Adrenal gland (tissue), 12 donors: ENCODE results near the gene MCF2L. TPM values are rescaled to one million over a fixed set of nuclear protein-coding genes. Genes with fewer than 3 reads are reported as not detected.

Experiments used
- DNase-seq, 7 donors: peaks; one replicate each; pipeline ENCODE4 v3.0.0-alpha.2; 2019 to 2020
- H3K27ac ChIP-seq, 5 donors: fragments of 200-600 bp; sonication (generic) in 4 of 5; 1 replicate in 3 of 5; 2 replicates in 2 of 5; pipeline versions ENCODE4 v1.5.1 to v1.8.0; 2016 to 2020; ENCODE audit warnings: mild to moderate bottlenecking in 1 of 5
- H3K27me3 ChIP-seq: fragments of 200-600 bp; 2 replicates; pipeline ENCODE4 v1.8.0; 2021
- H3K36me3 ChIP-seq, 2 donors: fragments of 200-600 bp; replicated peaks in 1 of 2; 1 replicate in 1 of 2; 2 replicates in 1 of 2; pipeline versions ENCODE4 v1.5.1 to v1.8.0; 2018 to 2022
- H3K4me1 ChIP-seq, 2 donors: fragments of 200-600 bp; replicated peaks in 1 of 2; 1 replicate in 1 of 2; 2 replicates in 1 of 2; pipeline versions ENCODE4 v1.5.1 to v1.8.0; 2018 to 2021
- H3K4me3 ChIP-seq, 4 donors: fragments of 200-600 bp; sonication (generic) in 3 of 4; one replicate each; pipeline ENCODE4 v1.5.1; 2016 to 2018
- H3K9me3 ChIP-seq, 3 donors: fragments of 200-600 bp; sonication (generic) in 1 of 3; replicated peaks in 1 of 3; 1 replicate in 2 of 3; 2 replicates in 1 of 3; pipeline versions ENCODE4 v1.5.1 to v1.8.0; 2016 to 2021
- POLR2A ChIP-seq, 2 donors: fragments of 450-650 bp; IDR thresholded peaks; one replicate each; pipeline ENCODE4 v1.6.1; 2017; ENCODE audit warnings: antibody characterized with exemption in 2 of 2, mild to moderate bottlenecking in 2 of 2, moderate library complexity in 1 of 2
- whole genome bisulfite sequencing, 4 donors: extraction: QIAGEN DNeasy Blood & Tissue Kit in 2 of 4; methylation state at CpG; one replicate each; pipeline versions ENCODE4 v1.1.5 to v1.1.7; 2013 to 2017; 5-methylcytosine and 5-hydroxymethylcytosine counted together
- intact Hi-C, 2 donors: fragments of 100-400 bp; cut with DNase I; formaldehyde crosslinking; loops; one replicate each; pipeline versions ENCODE4 v1.14.1 to v1.15.0; 2022 to 2023
- polyA plus RNA-seq, 3 donors: library from polyadenylated mRNA; stranded (reverse); fragments of 200-250 nt in 2 of 3; fragments of 350-450 nt in 1 of 3; fragmentation: Illumina TruSeq in 1 of 3; extraction: RNeasy Lipid Tissue Mini Kit (QIAGEN cat#74804) in 1 of 3; gene quantifications; one replicate each; pipeline ENCODE4 v1.2.3, GENCODE V29; 2013 to 2014
- total RNA-seq, 9 donors: library from RNA; depleted of rRNA in 4 of 9; stranded (reverse); fragments of >200 nt in 4 of 9; fragments of 120-200 nt in 1 of 9; fragmentation: NEBNext Ultra II Directional in 1 of 9; extraction: Animal tissue kit (Norgen Biotek cat#: 25700) in 1 of 9; gene quantifications; one replicate each; pipeline versions ENCODE4 v1.1.0 to v1.2.4, GENCODE V29; 2013 to 2023
- TF ChIP-seq, protein P1 (sequence below), 6 experiments: fragments of 450-650 bp in 4 of 6; fragments of 200-600 bp in 2 of 6; sonication (generic) in 1 of 6; IDR thresholded peaks; 1 replicate in 5 of 6; 2 replicates in 1 of 6; pipeline versions ENCODE4 v1.5.1 to v1.8.0; 2016 to 2021; ENCODE audit warnings: antibody characterized with exemption in 6 of 6, mild to moderate bottlenecking in 2 of 6, moderate library complexity in 1 of 6
- donor health status: healthy with polysubstance abuse.
- donor health status: Bipolar disorder and iron deficiency.
- donor health status: DM: yes; HTN: yes; CAD: no.
- donor health status: DM: no; HTN: no; CAD: no.
- donor health status: DM: no; HTN: no; CAD: no.
- donor health status: DM: yes; HTN: yes; CAD: no.

MCF2L gene
- total and polyA plus RNA-seq, 12 donors, result 7.6 to 49.0 (median 15.3) TPM

- WGBS, 4 donors, result 70 to 88% (median 78%) methylated on average over 9 to 25 of the region's 25 CpGs
- intact Hi-C loops, result no loop called here
- Histone ChIP-seq H3K4me3 (no peak overlapping the region), H3K27ac (peak overlapping the region in 1 of 5 donors; percentile 52), H3K9me3 (no peaks in the 10 kb centered on the region), H3K4me1 (peaks cover 0 to 12% of the 10 kb centered on the region in 2 donors), H3K36me3 (no peaks in the 10 kb centered on the region), H3K27me3 (no peaks in the 10 kb centered on the region)
- TF ChIP-seq, protein P1, sequence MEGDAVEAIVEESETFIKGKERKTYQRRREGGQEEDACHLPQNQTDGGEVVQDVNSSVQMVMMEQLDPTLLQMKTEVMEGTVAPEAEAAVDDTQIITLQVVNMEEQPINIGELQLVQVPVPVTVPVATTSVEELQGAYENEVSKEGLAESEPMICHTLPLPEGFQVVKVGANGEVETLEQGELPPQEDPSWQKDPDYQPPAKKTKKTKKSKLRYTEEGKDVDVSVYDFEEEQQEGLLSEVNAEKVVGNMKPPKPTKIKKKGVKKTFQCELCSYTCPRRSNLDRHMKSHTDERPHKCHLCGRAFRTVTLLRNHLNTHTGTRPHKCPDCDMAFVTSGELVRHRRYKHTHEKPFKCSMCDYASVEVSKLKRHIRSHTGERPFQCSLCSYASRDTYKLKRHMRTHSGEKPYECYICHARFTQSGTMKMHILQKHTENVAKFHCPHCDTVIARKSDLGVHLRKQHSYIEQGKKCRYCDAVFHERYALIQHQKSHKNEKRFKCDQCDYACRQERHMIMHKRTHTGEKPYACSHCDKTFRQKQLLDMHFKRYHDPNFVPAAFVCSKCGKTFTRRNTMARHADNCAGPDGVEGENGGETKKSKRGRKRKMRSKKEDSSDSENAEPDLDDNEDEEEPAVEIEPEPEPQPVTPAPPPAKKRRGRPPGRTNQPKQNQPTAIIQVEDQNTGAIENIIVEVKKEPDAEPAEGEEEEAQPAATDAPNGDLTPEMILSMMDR (IDR thresholded peaks at IDR 0.05), result no peak
- no peak for TF ChIP-seq POLR2A (IDR thresholded peaks at IDR 0.05)
- DNase-seq, result no peak
These were observed 45.1 kb downstream of the MCF2L start for GRCh38 chr13:113013878-113014751.

DNA sequence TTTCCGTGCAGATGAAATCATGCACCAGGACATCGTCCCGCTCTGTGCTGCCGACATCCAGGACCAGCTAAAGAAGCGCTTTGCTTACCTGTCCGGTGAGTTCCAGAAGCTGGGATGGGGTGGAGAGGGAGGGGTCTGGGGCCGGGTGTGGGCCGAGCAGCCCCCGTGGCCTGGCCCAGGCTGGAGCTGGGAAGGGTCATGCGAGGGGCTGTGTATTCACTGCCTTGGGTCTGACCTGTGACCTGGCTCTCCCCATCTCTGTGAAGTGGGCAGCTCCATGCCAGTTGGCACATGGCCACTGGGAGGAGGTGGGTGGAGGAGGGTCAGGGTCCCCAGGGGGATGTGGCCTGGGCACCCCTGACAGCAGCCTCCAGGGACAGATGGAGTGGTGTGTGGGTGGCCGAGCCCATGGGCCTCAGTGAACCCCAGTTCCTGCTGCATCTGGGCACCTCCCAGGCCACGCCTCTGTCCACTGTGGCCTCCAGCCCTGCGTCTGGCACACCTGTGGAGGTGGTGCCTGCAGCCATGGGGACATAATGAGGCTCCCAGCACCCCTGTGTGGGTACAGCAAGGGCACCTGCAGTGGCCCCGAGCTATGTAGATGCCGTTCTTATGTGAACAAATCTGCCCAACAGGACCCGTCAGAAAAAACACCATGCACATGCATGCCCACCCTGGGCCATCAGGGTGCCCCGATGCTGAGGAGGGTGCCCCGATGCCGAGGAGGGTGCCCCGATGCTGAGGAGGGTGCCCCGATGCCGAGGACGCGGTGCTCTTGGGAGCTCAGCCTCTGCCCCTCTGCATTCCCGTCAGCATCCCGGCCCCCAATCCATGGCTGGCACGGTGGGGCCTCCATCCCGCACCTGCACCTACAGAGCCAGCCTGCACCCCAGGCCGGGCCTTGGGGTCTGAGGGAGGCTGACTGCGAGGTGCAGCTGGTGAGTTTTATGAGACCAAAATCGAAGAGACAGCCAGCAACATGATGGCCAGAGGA, 46.0 kb downstream of the MCF2L start:
- WGBS, 4 donors, result 80 to 87% (median 83%) methylated on average over 14 to 31 of the region's 31 CpGs
- Histone ChIP-seq H3K36me3 (no peaks in the 10 kb centered on the region), H3K4me1 (peaks cover 0 to 7% of the 10 kb centered on the region in 2 donors), H3K27ac (peak overlapping the region in 1 of 5 donors; percentile 52), H3K27me3 (no peaks in the 10 kb centered on the region), H3K9me3 (no peaks in the 10 kb centered on the region), H3K4me3 (no peak overlapping the region)
- no peak for DNase-seq
- TF ChIP-seq POLR2A (IDR thresholded peaks at IDR 0.05), result no peak
- TF ChIP-seq, protein P1 (IDR thresholded peaks at IDR 0.05), result no peak
- intact Hi-C loops, result no loop called here

DNA sequence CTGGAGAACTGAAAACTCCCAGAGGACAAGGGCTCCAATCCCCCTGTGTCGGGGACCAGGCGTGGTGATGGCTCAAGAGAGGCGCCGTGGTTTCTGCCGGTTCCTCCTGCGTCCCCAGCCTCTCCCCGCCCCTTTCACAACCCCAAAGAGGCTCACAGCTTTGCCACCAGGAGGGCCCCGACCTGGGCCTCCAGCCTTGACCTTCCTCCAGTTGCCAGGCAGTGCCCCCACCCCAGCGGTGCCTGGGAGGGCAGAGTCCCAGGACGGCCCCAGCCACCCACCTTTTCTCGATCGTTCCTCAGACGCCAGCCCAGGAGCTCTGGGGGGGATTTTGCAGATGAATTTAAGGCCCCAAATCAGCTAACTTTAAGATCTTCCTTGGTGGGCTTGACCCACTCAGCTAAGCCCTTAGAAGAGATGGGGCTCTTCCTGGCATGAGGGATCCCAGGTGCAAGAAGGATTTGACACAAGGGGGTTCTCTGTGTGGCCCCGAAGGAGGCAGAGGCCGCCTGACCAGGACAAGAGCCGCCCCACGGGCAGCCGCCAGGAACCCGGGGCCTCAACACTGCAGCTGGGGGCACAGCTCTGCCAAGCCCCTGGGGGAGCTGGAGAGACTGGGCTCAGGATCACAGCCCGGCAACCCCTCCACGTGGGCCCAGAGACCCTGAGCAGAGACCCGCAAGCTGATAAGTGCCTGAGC, 47.0 kb downstream of the MCF2L start:
- 68 to 86% (median 79%) methylated on average over 14 to 22 of the region's 22 CpGs for WGBS, 4 donors
- Histone ChIP-seq H3K27me3 (no peaks in the 10 kb centered on the region), H3K4me3 (no peak overlapping the region), H3K4me1 (no peaks in the 10 kb centered on the region), H3K27ac (no peak overlapping the region), H3K9me3 (no peaks in the 10 kb centered on the region), H3K36me3 (no peaks in the 10 kb centered on the region)
- TF ChIP-seq, protein P1 (IDR thresholded peaks at IDR 0.05), result no peak
- DNase-seq, result no peak
- intact Hi-C loops, result no loop called here
